SW480 (cell line): ENCODE measurements around the gene ZMYND15.

ENCODE experiments used
- DNase-seq: peaks from one replicate; pipeline ENCODE4 v3.0.0-alpha.2; 2016; ENCODE audit warnings: low spot score

Gene ZMYND15

GRCh38 chr17:4717791-4718190 lies 21.8 kb upstream of the ZMYND15 start:
- DNase-seq = no peak

GRCh38 chr17:4718276-4718675 lies 21.4 kb upstream of the ZMYND15 start:
- DNase-seq = no peak

- no peak for DNase-seq
These were observed 20.5 kb upstream of the ZMYND15 start for GRCh38 chr17:4719146-4719545.

- DNase-seq = no peak
These were observed 19.9 kb upstream of the ZMYND15 start for GRCh38 chr17:4719684-4720221.

- DNase-seq = no peak
These were observed 18.8 kb upstream of the ZMYND15 start for GRCh38 chr17:4720787-4721186.

- DNase-seq = peak; percentile 85
These were observed 18.2 kb upstream of the ZMYND15 start for GRCh38 chr17:4721203-4722135.

GRCh38 chr17:4722678-4723240 lies 16.9 kb upstream of the ZMYND15 start:
- DNase-seq = no peak

DNA sequence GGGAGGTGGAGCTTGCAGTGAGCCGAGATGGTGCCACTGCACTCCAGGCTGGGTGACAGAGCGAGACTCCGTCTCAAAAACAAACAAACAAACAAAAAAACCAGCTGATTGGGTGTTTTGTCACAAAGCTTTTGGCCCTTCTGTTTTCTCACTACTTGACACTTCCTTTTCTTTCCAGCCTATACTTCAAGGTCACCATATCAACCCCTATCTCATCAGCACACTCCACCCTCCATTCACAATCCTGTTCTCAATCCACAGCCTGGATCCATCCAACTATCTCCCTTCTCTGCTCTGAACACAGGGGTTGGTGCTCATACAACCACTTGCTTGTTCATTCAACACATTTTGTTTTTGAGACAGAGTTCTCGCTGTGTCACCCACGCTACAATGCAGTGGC lies 15.0 kb upstream of the ZMYND15 start:
- no peak for DNase-seq

- no peak for DNase-seq
These were observed 13.9 kb upstream of the ZMYND15 start for GRCh38 chr17:4725646-4726310.

GRCh38 chr17:4728124-4728523 lies 11.5 kb upstream of the ZMYND15 start:
- DNase-seq = no peak

GRCh38 chr17:4733073-4733531 lies 6.5 kb upstream of the ZMYND15 start:
- no peak for DNase-seq

GRCh38 chr17:4734857-4735475 lies 4.7 kb upstream of the ZMYND15 start:
- DNase-seq = no peak

GRCh38 chr17:4735876-4736651 lies 3.6 kb upstream of the ZMYND15 start:
- no peak for DNase-seq

DNA sequence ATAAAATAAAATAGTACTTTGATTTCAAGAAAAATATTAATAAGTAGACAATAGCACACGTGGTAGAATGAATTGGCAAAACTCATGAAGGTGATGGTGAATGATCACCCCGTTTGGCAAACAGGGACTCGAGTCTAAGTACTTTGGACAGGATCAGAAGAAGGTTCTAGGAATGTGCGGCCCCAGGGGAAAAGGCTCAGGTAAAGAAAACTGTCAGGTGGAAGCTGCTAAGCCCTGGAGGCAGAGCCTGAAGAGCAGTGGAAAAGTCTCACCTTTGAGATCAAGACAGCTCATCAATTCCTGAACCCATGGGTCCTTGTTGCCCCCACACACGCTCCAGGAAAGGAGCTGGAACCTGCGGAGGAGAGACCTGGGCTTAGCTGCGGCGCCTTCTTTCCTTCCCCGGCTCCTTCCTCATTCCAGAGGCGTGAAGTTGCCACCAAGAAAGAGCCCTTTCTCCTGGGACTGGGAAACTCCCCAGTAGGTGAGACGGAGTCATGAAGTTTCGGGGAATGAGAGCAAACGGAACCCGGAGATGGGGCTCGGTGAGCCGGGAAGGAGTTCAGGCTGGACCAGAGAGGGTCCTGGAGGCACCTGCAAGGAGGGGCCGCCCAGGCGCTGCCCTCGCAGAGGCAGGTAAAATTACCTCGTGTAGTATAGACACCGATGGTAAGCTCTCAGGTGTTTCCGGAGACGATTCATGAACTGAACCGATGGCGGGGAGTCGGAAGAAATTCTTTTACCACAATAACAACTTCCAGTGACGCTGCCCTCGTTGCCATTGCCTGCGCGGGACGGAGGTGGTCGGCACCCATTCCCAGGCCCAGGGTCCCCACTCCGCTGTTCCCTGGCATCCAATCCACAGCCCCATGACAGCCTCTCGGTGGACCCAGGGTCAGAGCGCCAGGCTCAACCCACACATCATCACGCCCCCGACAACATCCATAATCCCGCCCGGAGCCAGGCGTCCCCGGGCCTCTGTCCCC lies 1.2 kb upstream of the ZMYND15 start:
- DNase-seq = no peak

GRCh38 chr17:4740025-4740351 lies 355 bp downstream of the ZMYND15 start:
- DNase-seq = no peak

GRCh38 chr17:4740584-4740983 lies 951 bp downstream of the ZMYND15 start:
- no peak for DNase-seq

GRCh38 chr17:4741544-4741943 lies 1.9 kb downstream of the ZMYND15 start:
- no peak for DNase-seq

DNA sequence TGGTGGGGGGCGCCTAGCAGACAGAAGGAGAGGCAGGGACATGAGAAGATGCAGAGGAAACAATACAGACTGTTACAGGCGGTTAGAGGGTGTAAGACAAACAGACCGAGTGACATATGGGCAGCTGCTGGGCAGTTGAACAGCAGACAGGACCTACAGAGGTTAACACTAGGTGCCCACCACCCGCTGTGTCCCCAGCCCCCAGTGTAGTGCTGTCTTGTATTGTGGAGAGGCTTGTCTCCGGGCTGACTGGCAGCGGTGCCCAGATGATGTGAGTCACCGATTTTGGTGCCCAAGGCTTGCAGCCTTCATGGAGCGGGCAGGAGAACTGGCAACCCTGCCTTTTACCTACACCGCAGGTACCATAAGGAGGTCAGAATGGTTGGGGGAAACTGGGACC lies 2.5 kb downstream of the ZMYND15 start:
- no peak for DNase-seq

DNA sequence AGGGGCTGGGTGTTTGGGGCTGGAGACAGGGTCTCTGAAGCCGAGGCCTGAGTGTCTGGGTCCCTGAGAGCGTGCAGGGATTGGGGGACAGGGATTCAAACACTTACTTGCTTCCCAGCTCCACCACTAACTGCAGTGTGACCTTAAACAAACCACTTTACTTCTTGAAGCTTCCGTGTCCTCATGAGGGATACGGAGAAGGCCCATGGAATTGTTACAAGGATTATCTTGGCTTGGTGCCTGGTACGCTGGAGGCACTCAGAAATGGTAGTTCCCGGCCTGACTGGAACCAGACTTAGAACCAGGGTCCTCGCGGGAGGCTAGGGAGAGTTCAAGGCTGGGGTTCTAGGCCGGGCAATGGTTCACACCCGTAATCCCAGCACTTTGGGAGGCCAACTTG lies 3.0 kb downstream of the ZMYND15 start:
- DNase-seq = no peak

DNA sequence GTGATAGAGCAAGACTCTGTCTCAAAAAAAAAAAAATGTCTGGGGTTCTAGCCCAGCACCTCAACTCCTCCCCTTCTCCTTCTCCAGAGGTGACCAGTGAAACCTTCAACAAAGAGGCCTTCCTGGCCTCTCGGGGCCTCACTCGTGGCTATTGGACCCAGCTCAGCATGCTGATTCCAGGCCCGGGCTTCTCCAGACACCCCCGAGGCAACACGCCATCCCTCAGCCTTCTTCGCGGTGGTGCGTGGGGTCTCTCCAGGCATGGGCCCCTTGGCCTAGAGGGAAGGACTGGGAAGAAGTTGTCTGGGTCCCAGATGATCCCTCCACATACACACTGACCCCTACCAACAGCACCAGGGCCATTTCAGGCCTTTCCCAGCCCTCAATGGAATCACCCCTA lies 3.6 kb downstream of the ZMYND15 start:
- DNase-seq = no peak
